ENCODE measurements around the gene IL2RA. TPM values are rescaled to one million over a fixed set of nuclear protein-coding genes. Genes with fewer than 3 reads are reported as not detected.
"Not testable (repeated sequence)": the region's sequence is repeated elsewhere in the genome, so short reads cannot be mapped to it uniquely, and the experiment has no call there.

IL2RA gene
- total RNA-seq, 6 donors from 2014 or later, result 0.91 to 8.4 (median 4.0) TPM; not detected in 1

DNA sequence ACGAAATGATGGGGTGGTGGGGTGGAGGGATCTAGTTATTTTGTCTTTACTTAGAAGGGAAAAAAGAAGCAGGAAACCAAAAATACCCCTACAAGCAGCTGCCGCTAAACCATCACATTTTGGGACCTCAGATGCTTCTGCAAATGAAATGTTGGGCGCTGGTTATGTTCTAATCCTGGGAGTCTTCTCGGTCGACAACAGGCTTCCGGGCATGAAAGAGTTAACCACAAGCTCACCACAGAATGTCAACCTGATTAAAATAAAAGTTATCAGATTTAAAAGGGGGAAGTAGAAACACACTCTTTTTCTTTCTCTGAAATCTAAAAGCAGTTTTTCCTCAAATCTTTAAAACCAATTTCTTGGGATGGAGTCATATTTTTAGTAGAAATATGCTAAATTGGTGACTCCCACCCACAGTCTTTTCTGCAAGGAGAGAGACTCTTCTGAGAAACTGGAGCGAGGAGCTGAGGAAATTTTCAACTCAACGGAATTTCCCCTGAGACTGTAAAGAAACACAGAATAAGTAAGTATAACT is 16.8 kb downstream of the IL2RA start:
- H3K27me3 ChIP-seq, result no peaks in the 10 kb centered on the region
- no peaks in the 10 kb centered on the region for H3K9me3 ChIP-seq
- no peak overlapping the region for H3K27ac ChIP-seq
- TF ChIP-seq, protein P1, sequence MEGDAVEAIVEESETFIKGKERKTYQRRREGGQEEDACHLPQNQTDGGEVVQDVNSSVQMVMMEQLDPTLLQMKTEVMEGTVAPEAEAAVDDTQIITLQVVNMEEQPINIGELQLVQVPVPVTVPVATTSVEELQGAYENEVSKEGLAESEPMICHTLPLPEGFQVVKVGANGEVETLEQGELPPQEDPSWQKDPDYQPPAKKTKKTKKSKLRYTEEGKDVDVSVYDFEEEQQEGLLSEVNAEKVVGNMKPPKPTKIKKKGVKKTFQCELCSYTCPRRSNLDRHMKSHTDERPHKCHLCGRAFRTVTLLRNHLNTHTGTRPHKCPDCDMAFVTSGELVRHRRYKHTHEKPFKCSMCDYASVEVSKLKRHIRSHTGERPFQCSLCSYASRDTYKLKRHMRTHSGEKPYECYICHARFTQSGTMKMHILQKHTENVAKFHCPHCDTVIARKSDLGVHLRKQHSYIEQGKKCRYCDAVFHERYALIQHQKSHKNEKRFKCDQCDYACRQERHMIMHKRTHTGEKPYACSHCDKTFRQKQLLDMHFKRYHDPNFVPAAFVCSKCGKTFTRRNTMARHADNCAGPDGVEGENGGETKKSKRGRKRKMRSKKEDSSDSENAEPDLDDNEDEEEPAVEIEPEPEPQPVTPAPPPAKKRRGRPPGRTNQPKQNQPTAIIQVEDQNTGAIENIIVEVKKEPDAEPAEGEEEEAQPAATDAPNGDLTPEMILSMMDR (IDR thresholded peaks at IDR 0.05), result no peak
- no peak for TF ChIP-seq POLR2A (IDR thresholded peaks at IDR 0.05)
- TF ChIP-seq POLR2AphosphoS5 (IDR thresholded peaks at IDR 0.05), result no peak
- no peak for TF ChIP-seq EP300 (IDR thresholded peaks at IDR 0.05)
- no peak overlapping the region for H3K4me3 ChIP-seq
- DNase-seq, result no peak
- ATAC-seq (ENCODE audit: low FRiP score in 2 of 2), result no peak
- WGBS, 2 donors, result 52 to 54% methylated on average over 8 of the region's 8 CpGs
- H3K36me3 ChIP-seq, result no peaks in the 10 kb centered on the region
- peaks cover 3 to 9% (median 7%) of the 10 kb centered on the region in 4 donors for H3K4me1 ChIP-seq

DNA sequence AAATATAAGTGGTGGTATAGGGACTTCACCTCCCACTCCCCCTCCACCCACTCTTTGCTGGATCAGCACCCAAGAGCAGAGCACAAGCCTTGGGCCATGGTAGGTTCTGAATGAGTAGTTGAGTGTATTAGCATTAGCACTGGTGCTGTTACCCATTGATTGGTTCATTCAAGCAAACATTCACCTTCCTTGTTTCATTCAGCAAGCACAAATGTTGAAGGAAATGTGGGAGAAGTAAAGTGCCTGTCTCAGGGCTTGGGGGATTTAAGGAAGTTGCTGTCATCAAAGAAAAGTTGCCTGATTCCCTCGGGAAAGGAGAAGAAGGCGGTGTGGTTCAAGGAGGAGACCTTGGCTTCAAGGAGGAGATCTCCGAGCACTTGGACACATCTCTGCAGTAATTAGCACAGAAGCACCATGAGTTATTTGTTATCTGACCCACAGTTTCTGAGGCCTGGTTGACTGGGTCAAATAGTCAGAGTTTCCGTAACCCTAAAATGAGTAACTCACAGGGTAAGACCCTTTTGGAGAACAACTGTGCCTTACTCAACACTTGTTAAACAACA is 17.3 kb downstream of the IL2RA start:
- no peaks in the 10 kb centered on the region for H3K36me3 ChIP-seq
- DNase-seq, result no peak
- 62 to 69% methylated on average over 4 of the region's 4 CpGs for WGBS, 2 donors
- no peak overlapping the region for H3K27ac ChIP-seq
- no peak for TF ChIP-seq POLR2A (IDR thresholded peaks at IDR 0.05)
- TF ChIP-seq, protein P1 (IDR thresholded peaks at IDR 0.05), result no peak
- no peak for TF ChIP-seq POLR2AphosphoS5 (IDR thresholded peaks at IDR 0.05)
- TF ChIP-seq EP300 (IDR thresholded peaks at IDR 0.05), result no peak
- ATAC-seq (ENCODE audit: low FRiP score in 2 of 2), result no peak
- H3K4me1 ChIP-seq, result peaks cover 0 to 4% (median 2%) of the 10 kb centered on the region in 4 donors
- no peak overlapping the region for H3K4me3 ChIP-seq
- no peaks in the 10 kb centered on the region for H3K9me3 ChIP-seq
- no peaks in the 10 kb centered on the region for H3K27me3 ChIP-seq

DNA sequence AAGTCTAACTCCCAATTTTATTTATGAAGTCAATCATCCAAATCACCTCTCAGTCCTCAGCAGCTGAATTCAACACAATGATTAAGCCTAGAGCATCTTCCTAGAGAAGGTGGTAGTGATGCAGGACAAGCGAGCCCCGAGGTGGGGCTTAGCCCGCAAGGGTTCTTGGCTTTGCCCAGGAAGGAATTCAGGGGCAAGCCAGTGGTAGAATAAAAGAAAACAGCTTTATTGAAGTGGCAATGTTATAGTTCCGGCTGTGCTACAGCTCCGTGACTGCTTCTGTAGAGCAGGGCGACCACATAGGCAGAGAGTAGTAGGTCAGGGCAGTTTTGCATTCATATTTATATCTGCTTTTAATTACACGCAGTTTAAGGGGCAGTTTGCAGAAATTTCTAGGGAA is 18.1 kb downstream of the IL2RA start:
- WGBS, 2 donors, result 84% methylated on average over 7 of the region's 7 CpGs
- ATAC-seq (ENCODE audit: low FRiP score in 2 of 2) (no peak), DNase-seq (no peak)
- TF ChIP-seq POLR2A (IDR thresholded peaks at IDR 0.05), result no peak
- no peak for TF ChIP-seq EP300 (IDR thresholded peaks at IDR 0.05)
- TF ChIP-seq POLR2AphosphoS5 (IDR thresholded peaks at IDR 0.05), result no peak
- TF ChIP-seq, protein P1 (IDR thresholded peaks at IDR 0.05), result no peak
- Histone ChIP-seq H3K4me3 (no peak overlapping the region), H3K36me3 (no peaks in the 10 kb centered on the region), H3K27me3 (no peaks in the 10 kb centered on the region), H3K4me1 (no peaks in the 10 kb centered on the region), H3K27ac (no peak overlapping the region), H3K9me3 (no peaks in the 10 kb centered on the region)

DNA sequence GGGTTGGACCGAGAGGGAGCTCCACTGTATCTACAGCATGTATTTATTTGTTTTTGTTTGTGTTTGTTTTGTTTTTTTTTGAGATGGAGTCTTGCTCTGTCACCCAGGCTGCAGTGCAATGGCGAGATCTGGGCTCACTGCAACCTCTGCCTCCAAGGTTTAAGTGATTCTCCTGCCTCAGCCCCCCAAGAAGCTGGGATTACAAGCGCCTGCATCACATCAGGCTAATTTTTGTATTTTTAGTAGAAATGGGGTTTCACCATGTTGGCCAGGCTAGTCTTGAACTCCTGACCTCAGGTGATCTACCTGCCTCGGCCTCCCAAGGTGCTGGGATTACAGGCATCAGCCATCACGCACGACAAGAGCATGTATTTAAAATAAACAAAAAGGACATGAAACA is 18.8 kb downstream of the IL2RA start:
- not testable (repeated sequence) for H3K27ac ChIP-seq; H3K36me3 ChIP-seq; DNase-seq; H3K27me3 ChIP-seq; H3K9me3 ChIP-seq; H3K4me1 ChIP-seq; H3K4me3 ChIP-seq; ATAC-seq (ENCODE audit: low FRiP score in 2 of 2)
- 86 to 88% methylated on average over 6 of the region's 6 CpGs for WGBS, 2 donors

DNA sequence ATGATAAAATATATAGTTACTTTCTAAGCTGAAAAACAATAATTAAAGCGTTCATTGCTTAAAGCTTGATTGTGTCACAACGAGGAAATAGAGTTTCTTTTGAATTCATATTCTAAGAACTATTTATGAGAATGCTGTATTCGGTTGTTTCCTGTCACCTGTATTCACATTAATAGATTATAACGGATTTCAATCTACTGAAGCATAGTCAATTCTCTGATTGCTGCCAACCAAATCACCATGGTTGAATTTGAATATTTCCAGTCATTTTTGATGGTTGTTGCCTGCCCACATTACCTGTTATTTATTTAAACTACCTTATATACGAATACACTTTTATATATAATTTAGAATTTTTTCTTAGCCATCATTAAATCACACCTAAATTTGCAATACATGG is 22.0 kb downstream of the IL2RA start:
- no peaks in the 10 kb centered on the region for H3K4me1 ChIP-seq
- H3K4me3 ChIP-seq, result no peak overlapping the region
- ATAC-seq (ENCODE audit: low FRiP score in 2 of 2) (no peak), DNase-seq (no peak)
- 93 to 95% methylated on average over 5 of the region's 5 CpGs for WGBS, 2 donors
- no peak for TF ChIP-seq POLR2AphosphoS5 (IDR thresholded peaks at IDR 0.05)
- TF ChIP-seq, protein P1 (IDR thresholded peaks at IDR 0.05), result no peak
- TF ChIP-seq EP300 (IDR thresholded peaks at IDR 0.05), result no peak
- H3K36me3 ChIP-seq, result no peaks in the 10 kb centered on the region
- no peaks in the 10 kb centered on the region for H3K9me3 ChIP-seq
- no peak overlapping the region for H3K27ac ChIP-seq
- H3K27me3 ChIP-seq, result no peaks in the 10 kb centered on the region

Measured in upper lobe of left lung (tissue), 6 donors.